ENCODE data around the gene ZNF793.

Gene ZNF793

DNA sequence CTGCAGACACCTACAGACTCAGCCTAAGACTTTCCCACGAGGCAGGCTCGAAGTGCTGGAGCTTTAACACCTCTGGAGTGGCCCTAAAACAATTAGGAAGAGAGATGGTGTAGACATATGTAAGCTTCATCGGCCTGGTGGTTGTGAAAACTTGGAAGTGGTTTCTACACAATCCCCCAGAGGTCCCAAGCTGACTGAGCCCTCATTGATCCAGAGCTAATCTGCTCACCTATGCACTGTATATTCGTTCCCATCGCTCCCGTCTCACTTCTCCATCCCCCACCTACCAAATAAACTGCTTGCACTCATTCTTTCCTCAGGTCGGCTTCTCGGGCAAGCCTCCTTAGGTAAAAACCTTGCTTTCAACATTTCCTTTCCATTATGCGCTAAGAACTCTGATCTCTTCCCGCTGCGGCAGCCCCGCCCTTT, 767 bp upstream of the ZNF793 start:
- H3K27ac ChIP-seq (ENCODE audit: low read depth, low read length) = peak overlapping the region; percentile 91
- peak overlapping the region; percentile 94 for H3K9ac ChIP-seq (ENCODE audit: low read length)

DNA sequence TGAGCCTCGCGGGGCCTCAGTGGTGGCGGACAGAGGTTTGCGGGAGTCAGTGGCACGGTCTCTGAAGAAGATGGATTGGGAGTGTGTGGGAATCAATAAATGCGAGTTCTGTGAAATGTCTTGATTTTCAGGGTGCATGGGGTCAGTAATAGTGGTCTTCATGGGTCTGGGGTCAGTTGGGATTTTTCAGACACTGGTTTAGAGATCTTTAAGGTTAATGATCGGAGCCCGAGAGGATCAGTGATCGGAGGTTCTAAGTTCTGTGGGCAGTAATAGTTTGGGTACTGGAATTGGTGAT, 377 bp downstream of the ZNF793 start:
- peak overlapping the region; percentile 94 for H3K9ac ChIP-seq (ENCODE audit: low read length)
- peaks cover 7% of the 10 kb centered on the region; the same call in 1 of the 2 replicates for H3K9me3 ChIP-seq (ENCODE audit: control insufficient read depth, insufficient read depth, low read depth, low read length)
- H3K4me1 ChIP-seq (ENCODE audit: control insufficient read depth, insufficient read depth, low read length) = 0 out of 2 replicates have a peak, but pooled peaks cover 5% of the 10 kb centered on the region
- peaks cover 22% of the 10 kb centered on the region for H3K36me3 ChIP-seq (ENCODE audit: control insufficient read depth, insufficient read depth, low read length)
- peak overlapping the region; percentile 87 for H3K4me3 ChIP-seq (ENCODE audit: low read depth, low read length)
- no peaks in the 10 kb centered on the region for H3K27me3 ChIP-seq (ENCODE audit: control insufficient read depth, insufficient read depth, low read length)
- peak overlapping the region; percentile 91; the same call in 1 of the 2 replicates for H3K27ac ChIP-seq (ENCODE audit: low read depth, low read length)

More for the DNA sequence above, 767 bp upstream of the ZNF793 start:
- peaks cover 13% of the 10 kb centered on the region for H3K36me3 ChIP-seq (ENCODE audit: control insufficient read depth, insufficient read depth, low read length)
- peaks cover 10% of the 10 kb centered on the region; the same call in 1 of the 2 replicates for H3K9me3 ChIP-seq (ENCODE audit: control insufficient read depth, insufficient read depth, low read depth, low read length)
- H3K4me1 ChIP-seq (ENCODE audit: control insufficient read depth, insufficient read depth, low read length) = 0 out of 2 replicates have a peak, but pooled peaks cover 5% of the 10 kb centered on the region
- H3K4me3 ChIP-seq (ENCODE audit: low read depth, low read length) = peak overlapping the region; percentile 87
- no peaks in the 10 kb centered on the region for H3K27me3 ChIP-seq (ENCODE audit: control insufficient read depth, insufficient read depth, low read length)

- Histone ChIP-seq H3K9me3 (ENCODE audit: control insufficient read depth, insufficient read depth, low read depth, low read length) (no peaks in the 10 kb centered on the region; the same call in 1 of the 2 replicates), H3K4me3 (ENCODE audit: low read depth, low read length) (no peak overlapping the region), H3K36me3 (ENCODE audit: control insufficient read depth, insufficient read depth, low read length) (peaks cover 43% of the 10 kb centered on the region)
Observed at GRCh38 chr19:37511186-37511585, 4.4 kb downstream of the ZNF793 start.

GRCh38 chr19:37511821-37512220, 5.1 kb downstream of the ZNF793 start:
- Histone ChIP-seq H3K27ac (ENCODE audit: low read depth, low read length) (no peak overlapping the region), H3K4me3 (ENCODE audit: low read depth, low read length) (no peak overlapping the region), H3K9me3 (ENCODE audit: control insufficient read depth, insufficient read depth, low read depth, low read length) (no peaks in the 10 kb centered on the region; the same call in 1 of the 2 replicates), H3K27me3 (ENCODE audit: control insufficient read depth, insufficient read depth, low read length) (no peaks in the 10 kb centered on the region), H3K4me1 (ENCODE audit: control insufficient read depth, insufficient read depth, low read length) (no peaks in the 10 kb centered on the region), H3K9ac (ENCODE audit: low read length) (no peak overlapping the region), H3K36me3 (ENCODE audit: control insufficient read depth, insufficient read depth, low read length) (peaks cover 43% of the 10 kb centered on the region)

More at GRCh38 chr19:37511186-37511585, 4.4 kb downstream of the ZNF793 start:
- H3K9ac ChIP-seq (ENCODE audit: low read length) = no peak overlapping the region
- H3K27ac ChIP-seq (ENCODE audit: low read depth, low read length) = no peak overlapping the region
- no peaks in the 10 kb centered on the region for H3K4me1 ChIP-seq (ENCODE audit: control insufficient read depth, insufficient read depth, low read length)
- no peaks in the 10 kb centered on the region for H3K27me3 ChIP-seq (ENCODE audit: control insufficient read depth, insufficient read depth, low read length)

- peaks cover 48% of the 10 kb centered on the region for H3K36me3 ChIP-seq (ENCODE audit: control insufficient read depth, insufficient read depth, low read length)
- H3K27me3 ChIP-seq (ENCODE audit: control insufficient read depth, insufficient read depth, low read length) = no peaks in the 10 kb centered on the region
- no peak overlapping the region for H3K27ac ChIP-seq (ENCODE audit: low read depth, low read length)
- H3K9me3 ChIP-seq (ENCODE audit: control insufficient read depth, insufficient read depth, low read depth, low read length) = peaks cover 5% of the 10 kb centered on the region; the same call in 1 of the 2 replicates
- H3K4me1 ChIP-seq (ENCODE audit: control insufficient read depth, insufficient read depth, low read length) = no peaks in the 10 kb centered on the region
- H3K9ac ChIP-seq (ENCODE audit: low read length) = no peak overlapping the region
- H3K4me3 ChIP-seq (ENCODE audit: low read depth, low read length) = no peak overlapping the region
Observed at GRCh38 chr19:37513397-37513796, 6.7 kb downstream of the ZNF793 start.

GRCh38 chr19:37519890-37520289, 13.2 kb downstream of the ZNF793 start:
- Histone ChIP-seq H3K36me3 (ENCODE audit: control insufficient read depth, insufficient read depth, low read length) (peaks cover 41% of the 10 kb centered on the region), H3K27ac (ENCODE audit: low read depth, low read length) (no peak overlapping the region), H3K27me3 (ENCODE audit: control insufficient read depth, insufficient read depth, low read length) (no peaks in the 10 kb centered on the region), H3K9me3 (ENCODE audit: control insufficient read depth, insufficient read depth, low read depth, low read length) (peaks cover 15% of the 10 kb centered on the region), H3K4me3 (ENCODE audit: low read depth, low read length) (no peak overlapping the region), H3K4me1 (ENCODE audit: control insufficient read depth, insufficient read depth, low read length) (no peaks in the 10 kb centered on the region), H3K9ac (ENCODE audit: low read length) (no peak overlapping the region)

DNA sequence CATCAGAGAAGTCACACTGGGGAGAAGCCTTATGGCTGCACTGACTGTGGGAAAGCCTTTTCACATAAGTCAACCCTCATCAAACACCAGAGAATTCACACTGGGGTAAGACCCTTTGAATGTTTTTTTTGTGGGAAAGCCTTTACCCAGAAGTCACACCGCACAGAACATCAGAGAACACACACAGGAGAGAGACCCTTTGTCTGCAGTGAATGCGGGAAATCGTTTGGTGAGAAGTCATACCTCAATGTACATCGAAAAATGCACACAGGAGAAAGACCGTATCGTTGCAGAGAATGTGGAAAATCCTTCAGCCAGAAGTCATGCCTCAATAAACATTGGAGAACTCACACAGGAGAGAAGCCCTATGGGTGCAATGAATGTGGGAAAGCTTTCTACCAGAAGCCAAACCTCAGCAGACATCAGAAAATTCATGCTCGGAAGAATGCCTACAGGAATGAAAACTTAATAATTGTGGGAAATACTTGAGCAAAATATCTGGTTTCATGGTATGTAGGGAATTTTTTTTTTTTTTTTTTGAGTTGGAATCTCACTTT, 30.7 kb downstream of the ZNF793 start:
- Histone ChIP-seq H3K4me3 (ENCODE audit: low read depth, low read length) (no peak overlapping the region), H3K9ac (ENCODE audit: low read length) (no peak overlapping the region), H3K27me3 (ENCODE audit: control insufficient read depth, insufficient read depth, low read length) (no peaks in the 10 kb centered on the region), H3K4me1 (ENCODE audit: control insufficient read depth, insufficient read depth, low read length) (no peaks in the 10 kb centered on the region), H3K36me3 (ENCODE audit: control insufficient read depth, insufficient read depth, low read length) (peaks cover 55% of the 10 kb centered on the region), H3K27ac (ENCODE audit: low read depth, low read length) (no peak overlapping the region), H3K9me3 (ENCODE audit: control insufficient read depth, insufficient read depth, low read depth, low read length) (peaks cover 60% of the 10 kb centered on the region)

GRCh38 chr19:37551129-37551993, 44.6 kb downstream of the ZNF793 start:
- H3K9ac ChIP-seq (ENCODE audit: low read length) = no peak overlapping the region
- H3K4me3 ChIP-seq (ENCODE audit: low read depth, low read length) = peak overlapping the region; percentile 73; the same call in 1 of the 2 replicates
- peaks cover 74% of the 10 kb centered on the region for H3K9me3 ChIP-seq (ENCODE audit: control insufficient read depth, insufficient read depth, low read depth, low read length)
- H3K4me1 ChIP-seq (ENCODE audit: control insufficient read depth, insufficient read depth, low read length) = no peaks in the 10 kb centered on the region
- no peak overlapping the region for H3K27ac ChIP-seq (ENCODE audit: low read depth, low read length)
- H3K27me3 ChIP-seq (ENCODE audit: control insufficient read depth, insufficient read depth, low read length) = no peaks in the 10 kb centered on the region
- H3K36me3 ChIP-seq (ENCODE audit: control insufficient read depth, insufficient read depth, low read length) = no peaks in the 10 kb centered on the region; the same call in 1 of the 2 replicates

DNA sequence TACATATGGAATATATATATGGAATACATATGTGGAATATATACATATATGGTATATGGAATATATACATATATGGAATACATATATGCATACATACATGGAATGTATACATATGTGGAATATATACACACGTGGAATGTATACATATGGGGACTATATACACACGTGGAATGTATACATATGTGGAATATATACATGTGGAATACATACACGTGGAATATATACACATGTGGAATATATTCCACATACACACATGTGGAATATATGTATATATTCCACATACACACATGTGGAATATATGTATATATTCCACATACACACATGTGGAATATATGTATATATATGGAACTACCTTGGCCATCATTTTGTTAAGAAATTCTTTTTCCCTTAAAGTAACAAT, 56.8 kb downstream of the ZNF793 start:
- H3K27ac ChIP-seq (ENCODE audit: low read depth, low read length) = no peak overlapping the region
- H3K4me3 ChIP-seq (ENCODE audit: low read depth, low read length) = no peak overlapping the region
- no peaks in the 10 kb centered on the region for H3K27me3 ChIP-seq (ENCODE audit: control insufficient read depth, insufficient read depth, low read length)
- peaks cover 90% of the 10 kb centered on the region for H3K9me3 ChIP-seq (ENCODE audit: control insufficient read depth, insufficient read depth, low read depth, low read length)
- no peaks in the 10 kb centered on the region for H3K4me1 ChIP-seq (ENCODE audit: control insufficient read depth, insufficient read depth, low read length)
- H3K9ac ChIP-seq (ENCODE audit: low read length) = no peak overlapping the region
- H3K36me3 ChIP-seq (ENCODE audit: control insufficient read depth, insufficient read depth, low read length) = peaks cover 19% of the 10 kb centered on the region

DNA sequence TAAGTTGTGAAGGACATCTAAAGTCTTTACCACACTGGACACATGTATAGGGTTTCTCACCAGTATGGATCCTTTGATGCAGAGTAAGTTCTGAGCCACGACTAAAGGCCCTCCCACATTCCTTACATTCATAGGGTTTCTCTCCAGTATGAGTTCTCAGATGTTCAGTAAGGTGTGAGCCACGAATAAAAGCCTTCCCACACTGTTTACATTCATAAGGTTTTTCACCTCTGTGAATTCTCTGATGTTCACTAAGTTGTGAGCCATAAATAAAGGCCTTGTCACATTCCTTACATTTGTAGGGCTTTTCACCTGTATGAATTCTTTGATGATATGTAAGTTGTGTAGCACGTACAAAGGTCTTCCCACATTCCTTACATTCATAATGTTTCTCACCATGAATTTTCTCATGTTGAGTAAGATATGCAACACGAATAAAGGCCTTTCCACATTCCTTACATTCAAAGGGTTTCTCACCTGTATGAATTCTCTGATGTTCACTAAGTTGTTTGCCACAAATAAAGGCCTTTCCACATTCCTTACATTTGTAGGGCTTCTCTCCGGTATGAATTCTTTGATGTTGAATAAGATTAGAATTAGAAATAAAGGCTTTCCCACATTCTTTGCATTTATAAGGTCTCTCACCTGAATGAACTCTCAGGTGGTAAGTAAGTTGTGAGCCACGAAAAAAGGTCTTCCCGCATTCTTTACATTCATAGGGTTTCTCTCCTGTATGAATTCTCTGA, 58.1 kb downstream of the ZNF793 start:
- Histone ChIP-seq H3K9ac (ENCODE audit: low read length) (no peak overlapping the region), H3K9me3 (ENCODE audit: control insufficient read depth, insufficient read depth, low read depth, low read length) (peaks cover 92% of the 10 kb centered on the region), H3K36me3 (ENCODE audit: control insufficient read depth, insufficient read depth, low read length) (peaks cover 17% of the 10 kb centered on the region), H3K27me3 (ENCODE audit: control insufficient read depth, insufficient read depth, low read length) (no peaks in the 10 kb centered on the region), H3K4me1 (ENCODE audit: control insufficient read depth, insufficient read depth, low read length) (no peaks in the 10 kb centered on the region), H3K4me3 (ENCODE audit: low read depth, low read length) (no peak overlapping the region), H3K27ac (ENCODE audit: low read depth, low read length) (no peak overlapping the region)

GRCh38 chr19:37565370-37565669, 58.6 kb downstream of the ZNF793 start:
- no peaks in the 10 kb centered on the region for H3K27me3 ChIP-seq (ENCODE audit: control insufficient read depth, insufficient read depth, low read length)
- H3K36me3 ChIP-seq (ENCODE audit: control insufficient read depth, insufficient read depth, low read length) = peaks cover 17% of the 10 kb centered on the region
- no peak overlapping the region for H3K27ac ChIP-seq (ENCODE audit: low read depth, low read length)
- peaks cover 95% of the 10 kb centered on the region for H3K9me3 ChIP-seq (ENCODE audit: control insufficient read depth, insufficient read depth, low read depth, low read length)
- no peak overlapping the region for H3K4me3 ChIP-seq (ENCODE audit: low read depth, low read length)
- no peak overlapping the region for H3K9ac ChIP-seq (ENCODE audit: low read length)
- no peaks in the 10 kb centered on the region for H3K4me1 ChIP-seq (ENCODE audit: control insufficient read depth, insufficient read depth, low read length)

Measured in HUES6 (cell line).